Gastrocnemius medialis (tissue), 4 donors: Measurements from ENCODE around the gene ADGRD2.

ENCODE experiments used
- CTCF ChIP-seq, 5 experiments: fragments of 450-650 bp in 3 of 5; fragments of 200-600 bp in 2 of 5; sonication (generic) in 2 of 5; IDR thresholded peaks in 4 of 5; conservative IDR thresholded peaks in 1 of 5; 1 replicate in 4 of 5; 2 replicates in 1 of 5; pipeline ENCODE4 v1.5.1; 2016 to 2019; ENCODE audit warnings: antibody characterized with exemption in 5 of 5, mild to moderate bottlenecking in 3 of 5, moderate library complexity in 3 of 5
- POLR2A ChIP-seq, 2 donors: fragments of 450-650 bp; IDR thresholded peaks; one replicate each; pipeline ENCODE4 v1.6.1; 2017; ENCODE audit warnings: antibody characterized with exemption in 2 of 2, mild to moderate bottlenecking in 2 of 2, moderate library complexity in 2 of 2

- no peak for TF ChIP-seq CTCF (IDR thresholded peaks at IDR 0.05 in 4 of 5, conservative IDR thresholded peaks at IDR 0.05 in 1 of 5)
- TF ChIP-seq POLR2A (IDR thresholded peaks at IDR 0.05) = no peak
Measured at GRCh38 chr9:124498499-124499146, 48.4 kb downstream of the ADGRD2 start.
